Upper lobe of left lung (tissue), 6 donors: ENCODE measurements around the gene NRSN1. TPM values are rescaled to one million over a fixed set of nuclear protein-coding genes. Genes with fewer than 3 reads are reported as not detected.

Experiments
- ATAC-seq, 2 donors: fragments of 200-7000 bp; cut with Tn5 transposase; one replicate each; pipeline ENCODE4 v1.9.1; 2022; ENCODE audit warnings: mild to moderate bottlenecking in 2 of 2, moderate library complexity in 2 of 2; ENCODE audit not compliant: low FRiP score in 2 of 2
- DNase-seq, 2 donors: peaks; one replicate each; pipeline ENCODE4 v3.0.0-alpha.2; 2019 to 2020
- H3K27ac ChIP-seq, 4 donors: fragments of 200-600 bp; sonication (generic); one replicate each; pipeline ENCODE4 v1.5.1; 2016 to 2019
- H3K27me3 ChIP-seq, 4 donors: fragments of 200-600 bp; sonication (generic); one replicate each; pipeline ENCODE4 v1.5.1; 2017 to 2019
- H3K36me3 ChIP-seq, 4 donors: fragments of 200-600 bp; sonication (generic); one replicate each; pipeline ENCODE4 v1.5.1; 2016 to 2019
- H3K4me1 ChIP-seq, 4 donors: fragments of 200-600 bp; sonication (generic); one replicate each; pipeline ENCODE4 v1.5.1; 2018 to 2019
- H3K4me3 ChIP-seq, 4 donors: fragments of 200-600 bp; sonication (generic); one replicate each; pipeline ENCODE4 v1.5.1; 2017 to 2019; ENCODE audit warnings: mild to moderate bottlenecking in 2 of 4, moderate library complexity in 1 of 4
- H3K9me3 ChIP-seq, 4 donors: fragments of 200-600 bp; sonication (generic); one replicate each; pipeline ENCODE4 v1.5.1; 2018 to 2019
- CTCF ChIP-seq, 6 experiments: fragments of 450-650 bp in 4 of 6; fragments of 200-600 bp in 2 of 6; sonication (generic) in 2 of 6; IDR thresholded peaks; one replicate each; pipeline ENCODE4 v1.5.1; 2016 to 2019; ENCODE audit warnings: antibody characterized with exemption in 6 of 6
- EP300 ChIP-seq, 4 donors: sonication (generic); formaldehyde crosslinking; IDR thresholded peaks; one replicate each; pipeline ENCODE4 v1.5.1; 2017; ENCODE audit warnings: antibody characterized with exemption in 4 of 4, control low read depth in 2 of 4
- POLR2A ChIP-seq, 4 donors: fragments of 450-650 bp; IDR thresholded peaks; one replicate each; pipeline ENCODE4 v1.5.1; 2016 to 2017; ENCODE audit warnings: antibody characterized with exemption in 4 of 4, mild to moderate bottlenecking in 2 of 4
- POLR2AphosphoS5 ChIP-seq, 2 donors: sonication (generic); formaldehyde crosslinking; IDR thresholded peaks; one replicate each; pipeline ENCODE4 v1.5.1; 2017; ENCODE audit warnings: antibody characterized with exemption in 2 of 2
- WGBS, 2 donors: methylation state at CpG; one replicate each; pipeline ENCODE4 v1.1.5; 2017 to 2018; 5-methylcytosine and 5-hydroxymethylcytosine counted together
- total RNA-seq, 6 donors: library from RNA; depleted of rRNA in 4 of 6; stranded (reverse); fragments of >200 nt in 4 of 6; gene quantifications; one replicate each; pipeline versions ENCODE4 v1.1.0 to v1.2.1, GENCODE V29; 2016 to 2021
- donor health status: DM: no; HTN: no; CAD: no; lungs with moderate emphysema.
- donor health status: DM: no; HTN: yes; CAD: no; lungs with severe emphysema.

NRSN1 gene
- total RNA-seq, 6 donors from 2014 or later: not detected

GRCh38 chr6:24183584-24183983, 57.6 kb downstream of the NRSN1 start:
- WGBS, 2 donors: 69 to 73% methylated on average over 10 of the region's 10 CpGs
- no peaks in the 10 kb centered on the region for H3K36me3 ChIP-seq
- no peak overlapping the region for H3K27ac ChIP-seq
- H3K4me1 ChIP-seq: no peaks in the 10 kb centered on the region
- no peak for TF ChIP-seq POLR2AphosphoS5 (IDR thresholded peaks at IDR 0.05)
- no peak for TF ChIP-seq EP300 (IDR thresholded peaks at IDR 0.05)
- no peak for TF ChIP-seq CTCF (IDR thresholded peaks at IDR 0.05)
- TF ChIP-seq POLR2A (IDR thresholded peaks at IDR 0.05): no peak
- H3K4me3 ChIP-seq: no peak overlapping the region
- no peaks in the 10 kb centered on the region for H3K9me3 ChIP-seq
- DNase-seq (no peak), ATAC-seq (no peak)
- H3K27me3 ChIP-seq: no peaks in the 10 kb centered on the region

GRCh38 chr6:24186349-24186748, 60.3 kb downstream of the NRSN1 start:
- no peak for TF ChIP-seq POLR2AphosphoS5 (IDR thresholded peaks at IDR 0.05)
- no peak for TF ChIP-seq POLR2A (IDR thresholded peaks at IDR 0.05)
- no peak for TF ChIP-seq EP300 (IDR thresholded peaks at IDR 0.05)
- no peak for TF ChIP-seq CTCF (IDR thresholded peaks at IDR 0.05)

GRCh38 chr6:24187965-24188577, 62.1 kb downstream of the NRSN1 start:
- TF ChIP-seq EP300 (IDR thresholded peaks at IDR 0.05) (no peak), POLR2AphosphoS5 (IDR thresholded peaks at IDR 0.05) (no peak), POLR2A (IDR thresholded peaks at IDR 0.05) (no peak), CTCF (IDR thresholded peaks at IDR 0.05) (no peak)
- Histone ChIP-seq H3K27me3 (no peaks in the 10 kb centered on the region), H3K4me3 (no peak overlapping the region), H3K9me3 (no peaks in the 10 kb centered on the region), H3K36me3 (no peaks in the 10 kb centered on the region), H3K4me1 (no peaks in the 10 kb centered on the region), H3K27ac (no peak overlapping the region)
- no peak for ATAC-seq
- DNase-seq: no peak

More at GRCh38 chr6:24186349-24186748, 60.3 kb downstream of the NRSN1 start:
- Histone ChIP-seq H3K27me3 (no peaks in the 10 kb centered on the region), H3K4me1 (no peaks in the 10 kb centered on the region), H3K4me3 (no peak overlapping the region), H3K36me3 (no peaks in the 10 kb centered on the region), H3K9me3 (no peaks in the 10 kb centered on the region), H3K27ac (no peak overlapping the region)
- DNase-seq (no peak), ATAC-seq (no peak)
- WGBS, 2 donors: 87 to 90% methylated on average over 7 of the region's 7 CpGs

- no peaks in the 10 kb centered on the region for H3K4me1 ChIP-seq
- H3K27ac ChIP-seq: no peak overlapping the region
- no peak for TF ChIP-seq POLR2A (IDR thresholded peaks at IDR 0.05)
- no peak for TF ChIP-seq CTCF (IDR thresholded peaks at IDR 0.05)
- no peak for TF ChIP-seq EP300 (IDR thresholded peaks at IDR 0.05)
- H3K9me3 ChIP-seq: no peaks in the 10 kb centered on the region
- H3K36me3 ChIP-seq: no peaks in the 10 kb centered on the region
- WGBS, 2 donors: 64 to 77% methylated on average over 8 of the region's 8 CpGs
- H3K4me3 ChIP-seq: no peak overlapping the region
- DNase-seq (no peak), ATAC-seq (no peak)
- no peaks in the 10 kb centered on the region for H3K27me3 ChIP-seq
Observed at GRCh38 chr6:24188578-24189080, 62.6 kb downstream of the NRSN1 start.

- Histone ChIP-seq H3K4me3 (no peak overlapping the region), H3K9me3 (no peaks in the 10 kb centered on the region), H3K36me3 (no peaks in the 10 kb centered on the region), H3K4me1 (no peaks in the 10 kb centered on the region), H3K27ac (no peak overlapping the region), H3K27me3 (no peaks in the 10 kb centered on the region)
- TF ChIP-seq EP300 (IDR thresholded peaks at IDR 0.05) (no peak), POLR2A (IDR thresholded peaks at IDR 0.05) (no peak), CTCF (IDR thresholded peaks at IDR 0.05) (no peak), POLR2AphosphoS5 (IDR thresholded peaks at IDR 0.05) (no peak)
- DNase-seq: no peak
- 44 to 46% methylated on average over 2 of the region's 2 CpGs for WGBS, 2 donors
- ATAC-seq: no peak
Observed at GRCh38 chr6:24191346-24191745, 65.3 kb downstream of the NRSN1 start.
